ENCODE results near the gene STK16.

The STK16 gene

DNA sequence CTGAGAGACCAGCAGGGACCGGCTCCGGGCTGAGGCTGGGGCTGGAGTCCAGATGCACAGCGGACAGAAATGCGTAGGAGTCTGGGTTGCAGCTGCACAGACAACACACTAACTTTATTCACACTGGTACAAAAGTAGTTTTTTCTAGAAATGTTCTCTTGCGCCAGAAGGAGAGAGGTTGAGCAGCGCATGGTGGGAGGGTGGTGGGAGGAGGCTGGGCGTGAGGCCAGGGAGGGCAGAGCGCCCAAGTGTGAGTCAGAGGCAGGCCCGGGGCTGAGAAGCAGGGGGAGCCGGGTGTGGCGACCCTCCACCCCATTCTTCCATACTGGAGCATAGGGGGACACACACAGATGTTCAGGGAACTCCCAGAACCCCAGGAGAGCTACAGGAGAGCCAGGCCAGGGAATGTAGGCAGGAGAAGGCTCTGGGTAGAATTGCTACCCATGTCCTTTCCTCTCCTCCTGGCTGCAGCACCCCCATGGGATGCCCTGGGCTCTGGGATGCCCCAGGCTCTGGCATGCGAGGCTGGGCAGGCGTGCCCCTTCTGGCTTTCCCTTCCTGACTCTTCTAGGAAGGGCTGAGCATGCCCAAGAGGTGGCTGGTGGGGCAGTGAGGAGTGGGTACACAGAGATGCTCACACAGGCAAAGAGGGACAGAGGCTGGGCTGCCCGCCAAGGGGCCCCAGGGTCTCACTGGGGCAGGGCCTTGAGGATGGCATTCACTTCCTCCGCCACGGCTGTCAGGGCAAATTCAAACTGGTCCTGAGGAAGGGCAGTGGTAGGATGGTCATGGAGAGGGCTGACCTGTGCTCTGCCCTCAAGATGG, 44.5 kb downstream of the STK16 start:
- DNase-seq, result peak; percentile 78

DNA sequence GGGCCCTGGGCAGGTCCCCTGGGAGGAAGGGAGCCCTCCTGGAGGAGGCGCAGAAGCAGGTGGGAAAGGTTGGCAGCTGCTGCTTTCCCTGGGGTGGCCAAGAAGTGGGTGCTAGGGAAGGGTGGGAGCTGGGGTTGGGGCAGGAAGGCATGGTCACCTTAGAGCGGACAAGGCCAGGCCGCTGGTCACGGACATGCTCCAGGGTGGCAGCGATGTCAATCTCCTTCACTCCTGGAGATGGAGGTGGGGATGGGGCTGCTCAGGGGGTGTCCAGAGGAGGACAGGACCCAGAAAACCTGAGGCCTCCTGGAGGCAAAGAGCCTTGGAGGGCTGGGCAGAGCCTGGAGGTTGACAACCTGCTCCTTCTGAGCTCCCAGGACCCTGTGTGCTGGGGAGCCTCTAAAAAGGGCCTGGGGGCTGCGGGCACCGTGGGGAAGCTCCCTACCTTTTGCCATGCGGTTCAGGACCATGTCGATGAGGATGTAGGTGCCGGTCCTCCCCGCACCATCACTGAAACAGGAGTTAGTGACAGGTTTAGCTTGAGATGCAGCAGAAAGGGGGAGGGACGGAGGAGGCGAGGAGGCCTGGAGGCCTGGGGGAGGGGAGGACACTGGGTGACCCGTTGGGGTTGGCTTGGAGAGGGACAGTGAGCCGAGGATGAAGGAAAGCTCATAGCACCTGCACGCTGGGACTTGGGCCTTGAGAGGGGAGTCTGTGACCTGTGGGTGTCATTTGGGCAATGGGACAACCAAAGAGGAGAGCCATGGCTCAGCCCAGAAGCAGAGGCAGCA, 45.3 kb downstream of the STK16 start:
- no peak for DNase-seq

DNA sequence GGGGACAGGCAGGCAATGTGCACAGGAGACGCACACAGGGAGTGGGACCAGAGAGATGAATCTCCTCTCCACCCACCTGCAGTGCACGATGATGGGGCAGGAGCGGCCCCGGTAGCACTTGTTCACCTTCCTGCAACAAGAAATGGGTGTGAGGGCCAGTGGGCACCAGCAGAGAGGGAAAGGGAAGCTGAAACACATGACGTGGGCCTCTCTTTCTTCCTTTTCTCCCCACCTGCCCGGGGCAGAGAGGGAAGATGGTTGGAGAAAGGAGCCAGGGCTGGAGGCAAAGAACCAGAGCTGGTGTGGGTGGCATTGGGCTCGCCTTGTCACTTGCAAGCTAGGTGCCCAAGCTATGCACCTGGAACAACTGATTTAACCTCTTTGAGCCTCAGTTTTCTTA, 46.1 kb downstream of the STK16 start:
- DNase-seq, result no peak

DNA sequence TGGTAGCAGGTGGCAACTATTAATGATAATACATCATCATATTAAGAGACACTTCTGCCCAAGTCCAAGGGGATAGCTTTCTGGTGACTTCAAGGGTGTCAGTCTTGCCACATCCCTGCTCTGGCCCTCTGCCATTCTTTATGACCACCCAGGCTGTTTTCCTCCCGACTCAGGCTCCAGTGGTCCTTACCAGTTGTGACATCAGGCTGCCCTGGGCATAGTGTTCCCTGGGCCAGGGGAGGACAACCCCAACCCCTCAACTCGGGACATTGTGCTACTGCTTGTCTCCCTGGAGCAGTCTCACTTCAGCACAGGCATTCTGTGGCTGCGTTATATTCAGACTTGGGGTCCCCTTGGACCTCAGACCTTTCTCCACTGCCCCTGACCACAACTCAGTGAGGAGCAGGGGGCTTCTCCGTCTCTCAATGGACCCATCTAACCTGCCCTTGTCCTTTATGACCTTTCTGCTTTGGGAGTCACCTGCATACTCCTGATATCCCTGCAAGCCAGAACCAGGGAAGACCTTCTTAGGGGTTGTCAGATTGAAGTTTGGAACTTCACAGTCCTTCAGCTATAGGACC, 46.7 kb downstream of the STK16 start:
- DNase-seq, result no peak

DNA sequence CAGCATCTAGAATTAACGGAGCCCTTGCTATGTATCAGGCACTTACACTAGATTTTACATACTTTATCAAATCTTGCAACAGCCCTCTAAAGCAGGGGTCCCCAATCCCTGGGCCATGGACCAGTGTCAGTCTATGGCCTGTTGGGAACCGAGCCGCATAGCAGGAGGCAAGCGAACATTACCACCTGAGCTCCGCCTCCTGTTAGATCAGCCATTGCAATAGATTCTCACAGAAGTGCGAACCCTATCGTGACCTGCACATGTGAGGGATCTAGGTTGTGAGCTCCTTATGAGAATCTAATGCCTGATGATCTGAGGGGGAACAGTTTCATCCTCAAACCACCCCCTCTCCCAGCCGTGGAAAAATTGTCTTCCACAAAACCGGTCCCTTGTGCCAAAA, 47.3 kb downstream of the STK16 start:
- DNase-seq, result no peak

DNA sequence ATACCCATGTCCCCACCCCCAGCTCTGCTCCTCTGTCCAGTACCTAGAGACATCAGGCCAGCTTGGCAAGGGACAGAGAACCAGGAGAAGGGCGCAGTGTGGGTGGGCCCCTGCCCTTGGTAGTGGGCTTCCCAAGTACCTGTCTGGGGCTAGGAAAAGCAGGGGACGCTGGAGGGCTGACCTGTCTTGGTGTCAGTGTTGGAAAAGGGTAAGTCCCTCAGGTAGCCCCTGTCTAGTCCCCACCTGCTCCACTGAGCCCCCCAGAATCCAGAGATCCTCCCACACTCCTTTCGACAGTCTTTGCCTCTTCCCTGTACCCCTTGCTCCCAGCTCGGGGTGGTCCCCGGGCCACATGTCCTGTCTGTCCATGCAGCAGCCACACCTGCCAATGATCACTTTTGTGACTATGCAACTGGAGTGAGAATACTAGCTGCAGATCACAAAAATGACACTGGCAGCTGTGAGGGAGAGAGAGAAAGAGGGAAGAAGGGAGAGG, 48.5 kb downstream of the STK16 start:
- no peak for DNase-seq

DNA sequence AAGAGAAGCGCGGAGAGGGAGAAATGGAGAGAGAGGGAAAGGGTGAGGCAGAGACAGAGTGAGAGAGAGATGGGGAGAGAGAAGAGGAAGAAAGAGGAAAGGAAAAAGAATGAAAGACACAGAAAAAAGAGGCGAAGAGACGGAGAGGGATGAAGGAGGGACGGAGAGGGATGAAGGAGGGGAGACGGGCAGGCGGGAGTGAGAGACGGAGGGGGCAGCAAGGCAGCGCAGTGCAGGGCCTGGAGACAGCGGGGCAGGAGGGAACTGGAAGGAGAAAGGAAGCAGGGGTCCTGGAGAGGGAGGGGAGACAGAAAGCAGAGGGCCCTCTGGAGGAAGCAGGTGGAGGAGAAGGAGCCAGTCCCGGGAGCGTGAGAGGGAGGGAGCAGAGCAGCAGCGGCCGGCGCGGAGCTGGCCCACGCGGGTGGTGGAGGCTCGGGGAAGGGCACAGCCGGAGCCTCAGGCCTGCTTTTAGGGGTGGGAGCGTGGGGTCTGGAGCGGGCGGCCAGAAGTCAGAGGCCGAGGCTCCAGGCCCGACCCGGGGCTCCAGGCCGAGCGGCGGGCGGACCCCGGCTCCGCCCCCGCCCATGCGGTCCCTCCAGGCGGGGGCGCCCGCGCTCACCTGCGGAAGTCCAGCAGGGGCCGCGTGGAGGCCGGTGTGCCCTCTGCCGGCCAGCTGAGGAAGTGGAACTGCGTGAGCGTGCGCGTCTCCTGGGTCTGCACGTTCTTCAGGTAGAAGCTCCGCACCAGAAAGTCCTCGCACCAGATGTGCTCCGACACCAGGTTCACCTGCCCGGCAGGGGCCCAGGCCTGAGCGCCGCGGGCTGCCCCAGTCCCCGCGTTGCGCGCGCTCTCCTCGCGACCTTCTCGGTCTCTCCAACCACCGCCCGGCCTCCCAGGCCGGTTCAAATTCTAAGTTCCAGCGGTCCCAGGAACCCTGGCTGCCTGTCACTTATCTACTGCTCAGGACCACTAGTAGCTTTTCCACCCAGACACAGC, 49.4 kb downstream of the STK16 start:
- peak; percentile 90 for DNase-seq

DNA sequence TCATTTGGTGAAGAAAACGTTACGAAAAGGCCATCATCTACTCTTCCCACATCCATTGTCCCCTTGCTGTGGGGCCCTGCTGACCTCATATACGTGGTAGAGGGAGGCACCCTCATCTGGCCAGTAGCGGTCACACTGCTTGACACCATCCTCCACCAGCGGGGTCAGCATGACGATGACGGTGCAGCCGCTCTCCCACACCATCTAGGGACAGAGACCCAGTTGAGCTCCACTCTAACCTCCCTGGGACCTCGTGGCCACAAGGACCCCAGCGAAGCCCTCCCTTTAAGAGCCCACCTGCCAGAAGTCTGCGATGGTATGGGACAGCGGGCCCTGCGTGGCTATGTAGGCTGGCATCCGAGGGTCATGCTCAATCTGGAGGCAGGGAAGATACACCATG, 50.9 kb downstream of the STK16 start:
- no peak for DNase-seq

DNA sequence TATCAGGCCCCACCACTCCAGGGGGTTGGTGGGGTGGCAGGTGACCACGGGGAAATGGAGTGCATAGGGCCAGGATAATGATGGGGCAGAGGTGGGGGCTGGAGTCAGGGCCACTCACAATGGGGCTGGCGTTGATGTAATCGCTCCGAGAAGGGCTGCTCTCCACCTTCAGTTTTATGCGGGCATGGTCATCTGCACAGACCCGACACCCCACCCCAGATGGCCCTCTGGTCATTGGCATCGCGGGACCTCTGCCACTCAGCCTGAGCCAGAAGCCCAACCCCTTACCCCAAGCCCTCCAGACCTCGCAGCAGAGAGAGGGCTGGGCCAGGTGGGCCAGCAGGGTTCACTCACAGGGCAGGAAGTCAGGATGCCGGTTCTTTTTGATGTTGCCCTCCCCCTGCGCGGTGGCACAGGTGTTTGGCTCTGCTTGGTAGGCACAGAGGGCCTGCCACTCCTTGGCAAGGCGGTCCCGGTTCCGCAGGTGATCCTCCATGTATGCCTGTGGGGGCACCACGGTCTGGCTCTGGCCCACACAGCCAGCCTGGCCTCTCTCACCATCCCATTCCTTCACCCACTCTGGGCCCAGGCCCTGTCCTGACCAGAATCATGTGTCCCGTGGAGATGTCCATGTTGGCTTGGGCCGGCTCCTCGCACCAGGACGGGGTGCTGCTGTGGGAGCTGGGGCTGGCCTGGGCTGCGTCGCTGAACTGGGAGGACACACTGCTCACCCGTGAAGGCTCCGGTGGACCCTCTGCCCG, 51.5 kb downstream of the STK16 start:
- no peak for DNase-seq

DNA sequence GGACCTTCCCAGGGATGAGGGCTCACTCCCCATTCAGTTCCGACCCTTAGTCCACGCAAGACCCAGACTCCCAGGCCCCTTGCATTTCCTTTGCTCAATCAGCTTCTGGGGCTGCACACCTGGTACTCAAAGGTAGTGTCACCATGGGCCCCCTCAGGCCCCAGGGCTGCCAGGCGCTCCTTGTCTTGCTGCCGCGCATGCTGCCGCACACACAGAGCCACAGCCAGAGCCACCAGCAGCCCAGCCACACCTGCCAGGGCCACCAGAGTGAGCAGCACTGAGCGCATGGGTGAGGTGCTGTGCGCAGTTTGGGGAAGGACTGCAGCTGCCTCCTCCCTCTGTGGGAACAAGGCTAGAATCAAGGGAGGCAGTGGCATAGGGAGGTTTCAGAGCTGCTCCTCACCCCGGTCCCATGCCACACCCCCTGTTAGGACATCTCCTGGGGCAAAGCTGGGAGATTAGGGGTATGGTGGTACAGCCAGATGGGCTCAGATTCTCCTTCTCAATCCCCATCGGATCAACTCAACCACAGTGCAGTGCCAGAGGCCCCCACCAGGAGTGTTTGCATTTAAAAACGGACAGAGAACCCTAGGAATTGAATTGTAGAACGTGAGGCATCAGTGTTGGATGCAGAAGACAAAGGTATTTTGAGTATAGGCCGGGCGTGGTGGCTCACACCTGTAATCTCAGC, 52.6 kb downstream of the STK16 start:
- DNase-seq, result no peak

DNA sequence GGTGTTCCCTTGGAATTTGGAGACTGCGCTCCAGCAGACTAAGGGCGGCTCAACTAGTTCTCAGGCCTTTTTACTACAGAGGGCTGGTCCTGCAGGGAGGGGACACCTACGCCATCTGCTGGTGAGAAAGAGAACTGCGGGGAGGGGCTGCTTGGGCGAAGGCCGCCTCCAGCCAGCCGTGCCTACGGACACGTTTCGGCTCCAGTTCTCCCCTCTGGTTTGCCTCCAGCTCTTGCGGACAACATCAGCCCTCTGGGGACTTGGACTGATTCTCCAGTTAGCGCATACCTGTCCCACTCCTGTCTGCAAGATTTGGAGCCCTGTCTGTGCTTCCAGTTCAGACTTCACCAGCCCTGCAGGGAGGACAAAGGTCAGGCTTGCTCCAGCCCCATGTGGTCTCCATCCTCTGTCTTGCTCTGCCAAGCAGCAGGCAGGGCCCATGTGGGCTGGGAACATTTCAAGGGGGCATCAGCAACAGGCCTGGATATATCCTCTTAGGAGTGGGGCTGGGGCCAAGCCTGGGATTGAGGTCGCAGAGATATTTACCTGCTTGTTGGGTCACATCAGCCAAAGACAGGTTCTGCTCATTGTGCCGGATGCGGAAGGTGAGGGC, 53.6 kb downstream of the STK16 start:
- DNase-seq, result peak; percentile 91

DNA sequence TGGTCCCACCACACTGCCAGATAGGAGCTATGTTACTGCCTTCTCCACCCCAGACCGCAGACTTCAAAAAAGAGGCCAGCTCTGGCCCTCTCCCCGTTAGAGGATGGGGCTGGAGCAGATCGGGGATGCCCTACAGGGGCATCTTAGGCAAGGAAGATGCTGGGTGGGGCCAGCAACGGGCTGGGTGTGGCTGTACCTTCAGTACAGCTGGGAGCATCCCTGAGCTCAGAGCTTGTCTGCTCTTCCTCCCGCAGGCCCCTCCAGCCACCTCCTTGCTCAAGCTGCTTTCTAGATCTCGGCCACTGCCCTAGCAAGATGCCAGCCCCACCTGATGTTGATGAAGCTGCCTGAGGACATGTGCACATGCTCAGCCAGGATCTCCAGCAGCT, 54.1 kb downstream of the STK16 start:
- DNase-seq, result no peak

Measured in hematopoietic multipotent progenitor cell treated with erythropoietin and hydrocortisone succinate and interleukin-3 and kit ligand, for 4 days (in vitro differentiated cells).